ENCODE measurements around the gene USH1C. TPM values are rescaled to one million over a fixed set of nuclear protein-coding genes. Genes with fewer than 3 reads are reported as not detected.

USH1C gene
- total RNA-seq, 1 donor from 2014 or later: not detected

DNA sequence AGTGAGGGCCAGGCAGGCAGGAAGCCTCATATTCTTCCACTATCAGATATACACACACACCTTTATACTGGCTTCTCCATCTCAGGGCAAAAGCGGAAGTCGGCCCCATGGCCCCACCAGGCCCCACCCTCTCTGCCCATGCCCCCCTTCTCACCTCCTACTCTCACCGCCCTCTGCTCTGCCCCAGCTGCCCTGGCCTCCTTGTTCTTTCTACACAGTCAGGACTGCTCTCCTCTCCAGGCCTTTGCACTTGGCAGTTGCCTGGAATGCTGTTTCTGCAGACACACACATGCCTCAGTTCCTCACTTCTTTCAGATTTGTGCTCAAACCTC, 28.1 kb upstream of the USH1C start:
- DNase-seq (ENCODE audit: low spot score): no peak
- intact Hi-C loops (cut with DNase I): no loop called here

DNA sequence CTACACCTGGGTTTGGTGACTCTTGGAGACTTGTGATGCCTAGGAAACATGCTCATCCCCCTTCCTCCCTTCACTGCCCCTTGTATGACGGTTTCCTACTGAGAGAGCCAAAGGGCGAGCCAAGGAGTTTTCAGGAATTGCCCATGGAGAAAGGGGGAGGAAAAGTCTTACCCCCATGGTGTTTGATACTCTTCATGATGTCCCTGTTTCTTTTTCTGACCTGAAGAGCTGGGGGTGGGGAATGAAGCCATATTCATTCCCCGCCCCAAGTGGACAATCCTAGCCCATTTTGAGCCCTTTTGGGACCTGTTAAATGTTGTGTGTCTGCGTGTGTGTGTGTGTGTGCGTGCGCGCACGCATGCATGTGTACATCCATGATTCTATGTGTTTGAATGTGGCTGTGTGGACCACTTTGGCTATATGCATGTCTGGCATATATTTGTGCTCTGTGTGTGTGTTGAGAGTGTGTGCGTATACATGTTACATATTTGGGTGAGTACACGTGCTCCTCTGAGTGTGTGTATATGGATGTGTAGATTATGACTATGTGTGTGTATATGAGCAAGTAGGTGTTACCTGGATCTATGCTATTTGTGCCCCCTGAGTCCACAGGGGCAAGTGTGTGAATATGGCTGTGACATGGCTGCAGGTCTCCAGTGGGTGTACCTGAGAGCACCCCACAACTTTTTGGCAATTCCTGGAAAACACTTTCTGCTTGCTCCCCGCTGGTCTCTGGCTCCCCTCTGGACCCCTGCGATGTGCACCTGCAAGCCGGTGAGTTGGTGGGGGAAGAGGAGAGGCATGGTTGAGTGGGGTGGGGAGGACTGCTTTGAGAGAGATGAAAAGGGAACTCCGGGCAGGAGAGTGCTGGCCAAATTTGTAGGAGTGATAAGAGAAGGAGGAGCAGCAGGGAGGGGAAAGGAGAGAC, 27.5 kb upstream of the USH1C start:
- intact Hi-C loops (cut with DNase I): no loop called here

DNA sequence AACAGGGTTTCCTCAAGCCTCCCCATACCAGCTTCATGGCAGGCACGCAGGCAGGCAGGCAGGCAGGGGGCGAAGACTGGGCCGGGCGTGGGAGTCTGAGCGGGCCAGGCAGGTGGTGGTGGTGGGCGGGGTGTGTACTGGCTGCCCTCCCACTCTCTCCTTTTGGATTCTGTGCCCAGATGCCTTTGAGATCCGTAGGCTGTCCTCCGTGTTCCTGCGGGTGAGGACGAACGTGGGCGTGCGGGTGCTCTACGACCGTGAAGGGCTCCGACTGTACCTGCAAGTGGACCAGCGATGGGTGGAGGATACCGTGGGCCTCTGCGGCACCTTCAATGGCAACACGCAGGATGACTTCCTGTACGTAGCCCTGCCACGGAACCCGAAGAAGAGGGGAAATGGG, 25.8 kb upstream of the USH1C start:
- intact Hi-C loops (cut with DNase I): no loop called here
- no peak for DNase-seq (ENCODE audit: low spot score)

More for the DNA sequence above, 27.5 kb upstream of the USH1C start:
- no peak for DNase-seq (ENCODE audit: low spot score)

DNA sequence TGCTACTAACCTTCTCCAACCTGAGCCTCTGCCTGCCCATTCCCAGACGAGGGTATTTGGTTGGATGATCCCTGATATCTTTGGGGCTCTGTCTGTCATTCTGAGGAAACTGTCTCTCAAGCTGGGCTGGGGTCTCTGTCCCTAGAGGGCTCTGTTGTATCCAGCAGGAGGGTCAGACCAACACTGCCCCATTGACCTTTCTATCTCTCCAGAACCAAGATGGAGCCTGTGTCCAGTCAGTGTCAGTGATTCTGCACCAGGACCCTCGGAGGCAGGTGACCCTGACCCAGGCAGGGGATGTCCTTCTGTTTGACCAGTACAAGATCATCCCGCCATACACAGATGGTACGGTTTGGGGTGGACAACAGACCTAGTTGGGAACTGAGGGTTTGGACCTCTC, 24.7 kb upstream of the USH1C start:
- no peak for DNase-seq (ENCODE audit: low spot score)

DNA sequence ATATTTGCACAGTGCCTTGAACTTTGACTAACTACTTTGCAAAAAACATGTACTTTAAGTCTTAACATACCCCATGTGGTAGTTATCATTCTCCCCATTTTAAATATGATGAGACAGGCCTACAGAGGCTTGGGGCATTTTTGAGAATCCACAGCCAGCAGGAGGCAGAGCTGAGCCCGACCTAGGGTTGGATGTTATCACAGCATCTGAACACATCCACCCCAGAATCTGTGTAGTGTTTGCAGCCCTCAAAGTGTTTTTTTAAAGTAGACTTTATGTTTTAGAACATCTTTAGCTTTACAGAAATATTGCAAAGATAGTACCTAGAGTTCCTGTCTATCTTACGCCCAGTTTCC, 20.4 kb upstream of the USH1C start:
- intact Hi-C loops (cut with DNase I): no loop called here

More for the DNA sequence above, 24.7 kb upstream of the USH1C start:
- intact Hi-C loops (cut with DNase I): no loop called here

DNA sequence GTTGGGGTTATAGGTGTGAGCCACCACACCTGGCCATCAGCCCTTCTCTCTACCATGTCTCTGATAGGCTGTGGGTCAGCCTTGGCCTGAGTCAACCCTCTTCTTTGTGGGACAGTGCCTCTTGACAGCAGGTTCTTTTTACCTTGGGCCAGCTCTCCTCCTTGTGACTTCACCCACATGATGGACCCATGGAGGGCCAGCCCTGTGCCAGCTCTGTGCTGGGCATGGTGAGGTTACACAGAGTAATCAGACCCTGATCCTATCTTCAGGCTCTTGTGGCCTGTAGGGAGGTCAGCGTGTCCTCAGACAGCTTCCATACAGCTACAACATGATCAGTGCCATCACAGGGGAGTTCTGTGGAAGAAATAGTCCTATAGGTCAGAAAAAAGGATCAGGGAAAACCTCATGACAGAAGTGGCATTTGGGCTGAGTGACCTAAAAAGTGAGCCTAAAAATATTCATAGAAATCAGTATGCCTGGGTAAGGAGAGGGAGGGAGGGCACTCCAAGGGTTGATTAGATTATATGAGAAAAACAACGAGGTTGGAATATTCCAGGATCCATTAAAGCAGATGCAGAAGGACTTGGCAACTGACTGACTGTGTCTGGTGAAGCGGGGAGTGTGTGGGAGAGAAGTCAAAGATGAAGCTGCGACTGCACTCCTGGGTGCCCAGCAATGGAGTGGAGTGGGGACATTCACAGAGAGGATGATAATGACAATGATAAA, 19.9 kb upstream of the USH1C start:
- intact Hi-C loops (cut with DNase I): no loop called here
- peak; percentile 41 for DNase-seq (ENCODE audit: low spot score)

More for the DNA sequence above, 20.4 kb upstream of the USH1C start:
- DNase-seq (ENCODE audit: low spot score): no peak

DNA sequence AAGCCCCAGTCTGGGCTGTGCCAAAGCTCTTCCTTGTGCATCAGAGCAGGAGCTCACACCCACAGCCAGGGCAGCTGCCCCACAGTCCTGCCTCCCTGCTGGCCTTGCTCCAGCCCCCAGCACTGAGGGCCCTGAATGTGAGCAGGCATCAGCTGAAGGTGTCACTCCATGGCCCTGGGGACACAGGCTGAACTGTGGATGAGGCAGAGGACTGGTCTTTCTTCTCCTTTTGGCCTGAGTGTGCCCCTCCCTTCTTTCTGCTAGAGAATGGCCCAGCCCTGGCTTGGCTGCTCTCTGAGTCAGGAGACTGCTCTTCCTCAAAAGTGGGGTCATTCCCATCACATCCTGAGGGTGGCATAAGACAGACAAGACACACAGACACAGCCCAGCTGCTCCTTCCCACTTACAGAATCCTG, 19.0 kb upstream of the USH1C start:
- intact Hi-C loops (cut with DNase I): no loop called here
- peak; percentile 66 for DNase-seq (ENCODE audit: low spot score)

DNA sequence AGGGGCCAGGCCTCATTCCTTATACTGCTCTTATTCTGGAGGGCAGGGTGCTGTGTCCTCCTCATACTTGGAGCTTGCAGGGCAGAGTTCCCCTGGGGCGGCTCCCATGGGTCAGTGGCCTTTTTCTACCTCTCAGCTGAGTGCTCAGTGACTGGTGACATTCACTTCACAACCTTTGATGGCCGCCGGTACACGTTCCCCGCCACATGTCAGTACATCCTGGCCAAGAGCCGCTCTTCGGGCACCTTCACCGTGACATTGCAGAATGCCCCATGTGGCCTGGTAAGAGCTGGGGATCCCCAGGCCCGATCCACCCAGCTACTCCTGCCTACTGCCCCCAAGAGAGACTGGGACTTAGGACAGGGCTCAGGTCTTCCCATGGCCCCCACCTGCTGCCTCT, 17.3 kb upstream of the USH1C start:
- intact Hi-C loops (cut with DNase I): no loop called here
- DNase-seq (ENCODE audit: low spot score): no peak

DNA sequence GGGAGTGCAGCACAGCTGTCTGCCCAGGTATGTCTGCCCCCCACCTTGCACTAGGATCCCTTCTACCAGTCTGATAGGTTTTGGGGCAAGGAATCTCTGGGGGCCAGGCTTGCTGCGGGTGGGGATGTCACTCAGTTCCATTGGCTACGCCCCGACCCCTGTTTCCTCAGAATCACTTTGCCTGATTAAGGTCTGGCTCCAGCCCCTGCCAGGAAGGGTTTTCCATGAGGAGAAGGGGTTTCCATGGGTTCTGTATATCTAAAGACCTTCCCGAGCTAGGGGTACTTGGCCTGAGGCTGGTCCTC, 16.8 kb upstream of the USH1C start:
- intact Hi-C loops (cut with DNase I): no loop called here
- DNase-seq (ENCODE audit: low spot score): no peak

DNA sequence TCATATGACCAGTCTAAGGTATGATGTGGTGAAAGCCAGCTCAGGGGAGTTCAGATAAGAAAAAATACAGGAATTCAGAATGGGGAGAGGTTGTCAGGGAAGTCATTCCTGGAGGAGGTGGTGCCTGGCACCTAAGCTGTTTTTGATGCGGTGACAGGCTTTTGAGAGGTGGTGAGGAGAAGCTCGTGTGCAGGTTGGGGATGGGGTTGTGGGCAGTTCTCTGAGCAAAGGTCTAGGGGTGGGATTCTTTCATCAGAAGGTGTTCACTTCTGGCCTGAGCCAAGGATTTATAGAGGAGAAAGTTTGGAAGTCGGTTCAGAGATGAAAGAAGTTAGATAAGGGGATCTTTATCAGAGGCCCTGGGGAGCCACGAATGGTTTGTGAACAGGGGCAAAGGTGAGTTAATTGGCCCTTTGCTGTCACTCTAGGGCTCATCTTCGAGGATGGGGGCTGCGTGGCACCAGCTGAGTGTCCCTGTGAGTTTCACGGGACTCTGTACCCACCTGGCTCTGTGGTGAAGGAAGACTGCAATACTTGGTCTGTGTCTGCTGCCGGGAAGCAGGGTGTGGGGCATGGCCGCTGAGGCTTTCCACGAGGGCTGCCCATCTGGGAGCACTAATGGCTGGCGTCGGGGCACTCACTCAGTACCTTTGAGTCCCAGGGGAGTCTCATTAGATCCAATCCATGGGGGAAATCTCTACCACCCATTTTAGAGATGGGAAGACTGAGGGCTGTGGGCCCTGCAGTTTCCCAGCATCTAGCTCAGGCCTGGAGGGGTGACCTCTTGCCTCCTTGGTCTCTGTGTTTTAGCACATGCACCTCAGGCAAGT, 16.3 kb upstream of the USH1C start:
- peak; percentile 66 for DNase-seq (ENCODE audit: low spot score)
- intact Hi-C loops (cut with DNase I): no loop called here

DNA sequence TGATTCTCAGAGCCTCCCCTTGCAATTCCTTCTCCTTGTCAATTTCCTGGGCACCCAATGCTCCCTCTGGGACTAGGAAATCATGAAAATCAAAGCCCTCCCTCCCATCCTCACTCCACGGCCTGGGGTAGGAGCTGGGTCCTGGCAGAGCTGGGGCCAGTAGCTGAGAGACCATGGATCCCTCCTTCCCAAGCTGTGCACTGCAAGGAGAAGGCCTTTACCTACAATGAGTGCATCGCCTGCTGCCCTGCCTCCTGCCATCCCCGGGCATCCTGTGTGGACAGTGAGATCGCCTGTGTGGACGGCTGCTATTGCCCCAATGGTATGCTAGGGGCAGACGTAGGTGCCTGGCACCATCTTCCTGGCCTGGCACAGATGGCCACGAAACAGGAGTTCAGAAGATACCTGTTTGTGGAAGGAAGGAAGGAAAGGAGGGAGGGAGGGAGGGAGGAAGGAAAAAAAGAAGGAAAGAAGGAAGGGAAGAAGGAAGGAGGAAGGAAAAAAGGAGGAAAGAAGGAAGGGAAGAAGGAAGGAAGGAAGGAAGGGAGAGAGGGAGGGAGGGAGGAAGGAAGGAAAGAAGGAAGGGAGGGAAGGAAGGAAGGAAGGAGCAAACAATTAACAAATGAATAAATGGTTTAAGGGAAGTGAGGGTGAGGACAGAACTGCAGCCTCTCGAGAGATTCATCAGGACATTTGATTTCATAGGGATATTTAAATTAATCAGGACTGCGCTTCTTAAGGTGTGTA, 15.3 kb upstream of the USH1C start:
- peak; percentile 74 for DNase-seq (ENCODE audit: low spot score)
- intact Hi-C loops (cut with DNase I): no loop called here

DNA sequence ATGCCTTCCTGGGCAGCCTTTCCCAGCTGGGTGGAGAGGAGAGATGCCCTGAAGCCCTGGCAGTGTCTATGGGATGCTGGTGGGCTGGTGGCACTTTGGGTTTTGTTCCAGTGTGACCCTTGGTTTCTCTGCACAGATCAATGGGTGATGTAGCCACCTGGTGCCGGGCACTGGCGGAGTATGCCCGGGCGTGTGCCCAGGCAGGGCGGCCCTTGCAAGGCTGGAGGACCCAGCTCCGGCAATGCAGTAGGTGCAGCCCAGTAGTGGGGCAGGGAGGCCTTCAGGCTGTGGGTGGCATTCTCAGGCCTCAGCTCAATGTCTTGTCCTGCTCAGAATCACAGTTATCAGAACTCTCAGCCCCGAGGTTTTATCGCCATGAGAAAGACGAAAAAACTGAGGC, 14.7 kb upstream of the USH1C start:
- intact Hi-C loops (cut with DNase I): no loop called here
- DNase-seq (ENCODE audit: low spot score): peak; percentile 68

DNA sequence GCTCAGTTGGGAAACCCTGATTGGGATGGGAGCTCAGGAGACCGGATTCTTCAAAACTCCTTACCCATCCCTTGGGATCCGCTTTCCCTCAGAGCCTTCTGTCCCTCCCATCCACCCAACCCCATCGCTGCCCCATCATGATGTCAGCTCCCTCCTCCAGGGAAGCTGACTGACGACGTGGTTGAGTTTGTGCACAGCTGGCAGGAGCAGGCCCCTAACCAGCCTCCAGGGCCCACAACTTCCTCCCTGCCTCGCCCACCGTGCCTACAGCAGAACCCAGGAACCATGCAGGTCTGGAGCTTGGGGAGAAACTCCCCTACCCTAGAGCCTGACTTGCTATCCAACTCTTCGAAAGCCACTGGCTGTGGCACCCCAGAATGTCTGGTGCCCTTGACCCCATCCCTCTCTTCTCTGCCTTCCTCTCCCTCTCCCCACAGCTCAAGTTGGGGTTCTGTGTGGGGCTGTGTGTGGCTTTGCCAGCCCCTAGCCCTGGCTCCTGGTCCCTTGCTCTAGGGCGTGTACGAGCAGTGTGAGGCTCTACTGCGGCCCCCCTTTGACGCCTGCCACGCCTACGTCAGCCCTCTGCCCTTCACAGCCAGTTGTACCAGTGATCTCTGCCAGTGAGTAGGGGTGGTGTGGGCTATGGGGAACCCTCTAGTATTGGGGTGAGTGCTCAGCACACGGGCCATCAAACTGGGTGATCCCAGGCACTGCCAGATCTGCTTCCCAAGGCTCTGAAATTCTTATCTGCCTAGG, 14.0 kb upstream of the USH1C start:
- peak; percentile 54 for DNase-seq (ENCODE audit: low spot score)
- intact Hi-C loops (cut with DNase I): no loop called here

DNA sequence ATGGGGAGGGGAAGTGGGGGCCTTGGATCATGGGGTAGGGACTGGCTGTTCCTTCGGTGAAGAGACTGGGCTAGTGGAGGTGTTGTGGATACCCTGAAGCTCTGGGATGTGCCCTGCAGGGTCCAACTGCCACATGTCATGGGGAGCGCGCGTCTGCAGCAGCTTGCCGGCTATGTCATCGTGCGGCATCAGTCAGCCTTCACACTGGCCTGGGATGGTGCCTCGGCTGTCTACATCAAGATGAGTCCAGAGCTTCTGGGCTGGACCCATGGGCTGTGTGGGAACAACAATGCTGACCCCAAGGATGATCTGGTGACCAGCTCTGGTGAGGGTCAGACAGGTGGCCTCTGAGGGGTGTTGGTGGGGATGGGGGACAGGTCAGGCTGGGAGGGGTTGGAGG, 12.8 kb upstream of the USH1C start:
- intact Hi-C loops (cut with DNase I): no loop called here
- DNase-seq (ENCODE audit: low spot score): peak; percentile 56

DNA sequence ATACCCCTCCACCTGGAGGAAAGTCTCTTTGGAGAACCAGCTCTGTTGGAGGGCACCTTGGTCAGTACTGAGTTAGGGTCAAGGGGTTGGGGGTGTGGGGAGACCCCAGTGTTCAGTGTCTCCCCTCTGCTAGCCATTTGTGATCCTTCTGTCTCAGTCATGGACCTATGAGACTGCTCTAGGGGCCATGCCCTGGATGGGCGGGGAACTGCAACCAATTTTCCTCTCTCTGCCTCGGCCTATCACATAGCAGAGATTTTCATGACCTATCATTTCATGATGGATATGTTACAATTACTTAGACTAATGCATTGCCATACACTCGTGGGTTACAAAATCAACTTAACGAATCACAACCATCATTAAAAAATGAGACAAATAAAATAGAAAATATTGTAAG, 10.3 kb upstream of the USH1C start:
- DNase-seq (ENCODE audit: low spot score): peak; percentile 36
- intact Hi-C loops (cut with DNase I): no loop called here

DNA sequence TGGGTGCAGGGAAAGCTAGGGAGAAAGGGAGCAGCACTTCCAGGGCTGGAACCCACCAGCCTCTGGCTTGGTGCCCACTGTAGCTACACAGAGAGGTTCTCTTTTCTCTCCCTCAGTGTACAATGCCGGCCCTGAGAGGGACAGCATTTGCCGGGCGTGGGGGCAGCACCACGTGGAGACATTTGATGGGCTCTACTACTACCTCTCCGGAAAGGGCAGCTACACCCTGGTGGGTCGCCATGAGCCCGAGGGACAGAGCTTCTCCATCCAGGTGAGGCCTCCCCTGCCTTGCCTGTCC, 9.0 kb upstream of the USH1C start:
- intact Hi-C loops (cut with DNase I): no loop called here
- peak; percentile 60 for DNase-seq (ENCODE audit: low spot score)

DNA sequence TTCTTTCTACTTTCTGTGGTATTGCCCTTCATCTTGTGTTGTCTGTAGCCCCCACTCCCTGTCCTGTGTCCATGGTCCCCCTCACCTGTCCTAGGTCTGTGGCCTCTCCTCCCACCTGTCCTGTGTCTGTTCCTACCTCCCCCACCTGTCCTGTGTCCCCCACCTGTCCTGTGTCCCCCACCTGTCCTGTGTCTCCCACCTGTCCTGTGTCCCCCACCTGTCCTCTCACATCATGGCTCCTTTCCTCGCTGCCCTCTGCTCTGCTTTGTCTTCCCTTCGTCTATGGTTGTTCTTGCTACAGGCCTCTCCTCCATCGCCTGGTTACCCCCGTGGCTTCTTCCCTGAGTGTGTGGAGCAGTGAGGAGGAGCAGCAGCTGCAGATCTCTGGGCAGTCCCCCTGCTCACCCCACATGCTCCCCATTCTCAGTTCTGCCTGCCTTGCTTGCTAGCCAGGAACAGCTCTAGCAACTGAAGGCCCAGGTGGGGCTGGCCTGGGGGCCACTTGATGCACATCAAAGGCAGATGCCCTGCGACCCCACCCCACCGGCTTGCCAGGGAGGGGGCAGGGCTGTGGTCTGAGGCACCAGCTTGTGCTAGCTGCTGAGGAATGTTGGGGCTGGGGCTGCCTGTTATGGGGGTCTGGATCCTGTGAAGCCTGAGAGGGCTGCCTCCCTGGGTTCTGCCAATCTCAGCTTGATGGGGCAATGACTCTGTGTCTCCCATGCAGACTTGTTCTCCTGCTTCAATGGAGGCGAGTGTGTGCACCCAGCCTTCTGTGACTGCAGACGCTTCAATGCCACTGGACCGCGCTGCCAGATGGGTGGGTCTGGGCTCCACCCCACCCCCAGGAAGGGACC, 8.4 kb upstream of the USH1C start:
- intact Hi-C loops (cut with DNase I): no loop called here
- peak; percentile 75 for DNase-seq (ENCODE audit: low spot score)

DNA sequence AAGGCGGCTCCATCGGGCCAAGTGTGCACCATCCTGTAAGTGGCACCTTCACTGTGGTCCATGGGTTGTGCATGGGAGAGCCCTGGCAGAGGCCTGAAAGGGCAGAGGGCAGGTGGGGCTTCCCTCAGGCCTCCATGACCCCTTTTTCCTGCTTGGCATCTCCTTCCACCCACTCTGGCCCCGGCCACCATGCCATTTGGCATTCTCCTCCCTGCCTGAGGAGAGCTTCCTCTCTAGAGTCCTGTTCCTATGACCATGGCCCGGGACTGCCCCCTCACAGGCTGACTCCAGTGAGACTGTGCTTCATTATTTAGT, 7.8 kb upstream of the USH1C start:
- intact Hi-C loops (cut with DNase I): no loop called here
- peak; percentile 59 for DNase-seq (ENCODE audit: low spot score)
